Measurements from ENCODE around the gene DPT.

The DPT gene

DNA sequence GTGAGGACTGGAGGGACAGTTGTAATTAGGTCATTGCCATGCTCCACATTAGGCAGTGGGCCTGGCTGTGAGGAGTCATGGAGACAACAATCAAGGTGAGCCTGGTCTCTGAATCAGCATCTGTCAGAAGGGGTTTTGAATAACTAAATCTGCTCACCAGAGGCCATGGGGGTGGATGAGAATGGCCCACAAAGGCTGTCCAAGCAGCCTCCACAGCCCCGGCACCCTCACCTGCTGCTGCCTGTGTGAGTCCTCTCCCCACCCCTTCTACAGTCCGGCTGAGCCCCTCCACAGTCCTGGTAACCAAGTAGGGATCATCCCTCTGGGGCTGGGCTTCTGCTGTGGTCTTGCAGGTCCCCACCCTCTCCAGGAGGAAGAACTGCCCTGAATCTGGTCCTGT lies 2.3 kb downstream of the DPT start:
- no peak overlapping the region for H3K27ac ChIP-seq
- TF ChIP-seq, protein P1, sequence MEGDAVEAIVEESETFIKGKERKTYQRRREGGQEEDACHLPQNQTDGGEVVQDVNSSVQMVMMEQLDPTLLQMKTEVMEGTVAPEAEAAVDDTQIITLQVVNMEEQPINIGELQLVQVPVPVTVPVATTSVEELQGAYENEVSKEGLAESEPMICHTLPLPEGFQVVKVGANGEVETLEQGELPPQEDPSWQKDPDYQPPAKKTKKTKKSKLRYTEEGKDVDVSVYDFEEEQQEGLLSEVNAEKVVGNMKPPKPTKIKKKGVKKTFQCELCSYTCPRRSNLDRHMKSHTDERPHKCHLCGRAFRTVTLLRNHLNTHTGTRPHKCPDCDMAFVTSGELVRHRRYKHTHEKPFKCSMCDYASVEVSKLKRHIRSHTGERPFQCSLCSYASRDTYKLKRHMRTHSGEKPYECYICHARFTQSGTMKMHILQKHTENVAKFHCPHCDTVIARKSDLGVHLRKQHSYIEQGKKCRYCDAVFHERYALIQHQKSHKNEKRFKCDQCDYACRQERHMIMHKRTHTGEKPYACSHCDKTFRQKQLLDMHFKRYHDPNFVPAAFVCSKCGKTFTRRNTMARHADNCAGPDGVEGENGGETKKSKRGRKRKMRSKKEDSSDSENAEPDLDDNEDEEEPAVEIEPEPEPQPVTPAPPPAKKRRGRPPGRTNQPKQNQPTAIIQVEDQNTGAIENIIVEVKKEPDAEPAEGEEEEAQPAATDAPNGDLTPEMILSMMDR (conservative IDR thresholded peaks at IDR 0.05), result no peak

DNA sequence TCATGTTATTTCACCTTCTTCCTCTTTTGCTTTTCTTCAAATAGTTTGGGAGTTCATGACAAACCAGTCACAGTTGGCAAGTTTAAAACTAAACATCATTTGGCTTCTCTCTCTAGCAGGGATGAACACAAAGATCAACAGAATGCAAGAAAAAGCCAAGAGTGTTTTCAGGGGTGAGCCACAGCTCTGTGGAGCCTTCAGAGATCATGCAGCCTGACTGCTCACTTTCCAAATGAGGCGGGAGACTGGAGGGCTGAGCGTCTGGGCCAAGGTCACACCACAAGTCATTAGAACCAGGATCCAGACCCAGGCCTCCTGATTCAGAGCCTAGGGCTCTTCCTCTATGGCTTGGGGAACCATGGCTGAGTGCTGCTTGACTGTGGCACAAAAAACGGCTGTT lies 2.7 kb downstream of the DPT start:
- no peak overlapping the region for H3K27ac ChIP-seq
- TF ChIP-seq, protein P1 (conservative IDR thresholded peaks at IDR 0.05), result no peak

DNA sequence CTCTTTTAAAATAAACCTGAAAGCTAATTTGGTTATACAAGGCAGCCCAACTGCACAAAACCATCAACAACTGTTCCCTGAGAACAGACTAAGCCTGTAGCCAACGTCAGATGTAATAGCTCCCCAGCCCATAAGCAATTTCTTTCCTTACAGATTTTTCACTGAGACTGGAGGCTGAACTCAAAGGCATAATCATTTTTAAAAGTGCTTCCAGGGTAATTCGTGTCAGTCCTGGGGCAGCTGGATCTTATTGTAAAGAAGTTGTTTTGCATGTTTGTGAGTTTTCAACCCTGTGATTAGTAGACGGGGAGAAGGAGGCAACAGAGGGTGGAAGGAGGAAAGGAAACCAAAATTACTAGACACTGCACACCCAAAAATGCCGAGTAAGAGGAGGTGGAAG lies 3.2 kb downstream of the DPT start:
- H3K27ac ChIP-seq, result no peak overlapping the region
- TF ChIP-seq, protein P1 (conservative IDR thresholded peaks at IDR 0.05), result no peak

DNA sequence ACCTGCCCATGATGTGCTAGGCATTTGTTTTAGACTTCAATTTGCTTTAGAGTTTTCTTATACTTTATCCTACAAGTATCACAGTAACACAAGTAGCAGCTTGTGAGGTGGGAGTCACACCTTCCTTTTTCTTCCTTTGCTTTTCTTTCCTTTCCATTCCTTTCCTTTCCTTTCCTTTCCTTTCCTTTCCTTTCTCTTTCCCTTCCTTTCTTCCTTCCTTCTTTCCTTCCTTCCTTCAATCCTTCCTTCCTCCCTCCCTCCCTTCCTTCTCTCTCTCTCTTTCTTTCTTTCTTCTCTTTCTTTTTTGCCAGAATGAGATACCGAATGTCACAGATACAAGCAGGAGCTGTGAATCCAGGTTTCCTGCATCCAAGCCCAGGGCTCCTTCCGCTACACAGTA lies 3.9 kb downstream of the DPT start:
- H3K27ac ChIP-seq, result no peak overlapping the region

DNA sequence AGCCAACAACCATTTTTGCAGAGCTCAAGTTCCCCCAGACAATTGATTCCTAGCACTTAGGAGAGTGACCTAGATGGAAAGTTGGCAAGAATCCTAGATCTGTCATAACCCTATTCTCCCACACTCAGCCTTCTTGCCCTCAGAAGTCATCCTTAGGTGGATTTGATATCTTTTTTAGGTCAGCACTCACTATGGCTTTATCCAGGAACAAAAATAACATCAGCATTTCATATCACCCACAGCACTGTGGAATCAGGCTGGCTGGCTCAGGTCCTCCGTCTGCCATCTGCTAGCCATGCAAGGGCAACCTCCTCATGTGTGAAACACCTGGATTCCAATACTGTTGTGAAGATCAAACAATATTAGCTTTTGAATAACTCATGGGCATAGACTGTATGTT lies 6.0 kb downstream of the DPT start:
- TF ChIP-seq, protein P1 (conservative IDR thresholded peaks at IDR 0.05), result no peak
- H3K27ac ChIP-seq, result no peak overlapping the region

More for the DNA sequence above, 3.9 kb downstream of the DPT start:
- TF ChIP-seq, protein P1 (conservative IDR thresholded peaks at IDR 0.05), result no peak

DNA sequence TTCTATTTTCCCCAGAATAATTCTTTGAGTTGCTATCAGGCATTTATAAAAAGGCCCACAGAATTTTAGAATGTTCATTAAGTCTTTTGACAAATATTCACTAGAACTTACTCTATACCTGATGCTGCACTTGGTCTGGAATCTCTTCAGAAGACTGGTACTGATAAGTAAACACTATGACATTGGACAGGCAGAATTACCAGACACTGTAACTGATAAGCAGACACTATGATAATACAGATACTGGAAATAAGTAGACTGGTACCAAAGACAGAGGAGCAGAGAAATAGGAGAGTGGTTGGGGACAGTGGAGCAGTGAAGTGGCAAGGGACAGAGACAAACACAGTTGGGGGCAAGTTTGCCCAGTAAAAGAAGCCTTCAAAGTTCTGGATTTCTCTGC lies 8.2 kb downstream of the DPT start:
- no peak overlapping the region for H3K27ac ChIP-seq
- TF ChIP-seq, protein P1 (conservative IDR thresholded peaks at IDR 0.05), result no peak

DNA sequence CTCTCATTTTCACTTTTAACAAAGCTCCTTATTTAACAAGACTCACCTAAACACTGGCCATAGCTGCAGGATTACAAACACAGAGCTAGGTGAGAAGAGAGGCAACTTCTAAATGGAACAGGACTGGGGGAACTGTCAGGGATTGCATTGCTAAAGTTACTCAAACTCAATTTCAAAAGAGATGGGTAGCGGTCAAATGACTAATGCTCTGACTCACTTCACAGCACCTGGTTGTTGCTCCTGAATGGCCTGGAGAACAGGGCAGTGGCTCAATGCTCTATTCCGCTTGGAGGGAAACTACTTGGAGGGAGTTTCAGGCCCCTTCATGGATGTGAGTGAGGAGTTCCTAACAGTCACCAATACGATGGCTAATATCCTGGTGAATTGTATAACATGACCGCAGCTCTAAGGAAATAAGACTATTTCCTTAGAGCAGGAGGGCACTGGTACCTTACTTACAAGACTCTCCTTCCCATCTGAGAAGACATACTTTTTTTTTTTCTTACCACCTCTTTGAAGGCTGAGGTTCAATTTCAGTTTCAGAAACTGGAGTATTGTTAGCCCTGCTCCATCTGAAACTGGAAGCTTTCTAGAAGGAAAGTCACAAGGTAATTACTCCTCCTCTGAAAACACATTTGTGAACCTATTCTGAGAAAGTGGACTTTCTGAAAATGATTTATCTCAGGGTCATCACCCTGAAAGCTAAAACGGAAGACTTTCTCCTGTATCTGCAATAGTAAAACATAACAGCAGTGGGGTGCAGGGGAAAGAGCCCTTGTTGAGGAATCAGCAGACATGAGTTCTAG lies 9.5 kb downstream of the DPT start:
- H3K27ac ChIP-seq, result no peak overlapping the region
- TF ChIP-seq, protein P1 (conservative IDR thresholded peaks at IDR 0.05), result no peak

All from VCaP (cell line).